Natural killer cell (primary cell): ENCODE results near the gene CACNA1C. TPM values are rescaled to one million over a fixed set of nuclear protein-coding genes. Genes with fewer than 3 reads are reported as not detected.

ENCODE experiments used
- ATAC-seq, 3 donors: fragments of 150-1000 bp in 2 of 3; fragments of 200-7000 bp in 1 of 3; cut with Tn5 transposase; 1 replicate in 1 of 3; 2 replicates in 2 of 3; pipeline ENCODE4 v1.10.0; 2021; ENCODE audit warnings: mild to moderate bottlenecking in 2 of 3, moderate library complexity in 2 of 3
- DNase-seq, 2 donors: peaks; one replicate each; pipeline versions ENCODE4 v3.0.0 to v3.0.0-alpha.2; 2013 to 2021; ENCODE audit warnings: mixed read lengths in 1 of 2
- H3K27ac ChIP-seq: one replicate; pipeline ENCODE4 v1.5.1; 2013; ENCODE audit warnings: mild to moderate bottlenecking, low read length
- H3K27me3 ChIP-seq: one replicate; pipeline ENCODE4 v1.6.1; 2013; ENCODE audit warnings: low read length; ENCODE audit not compliant: control insufficient read depth, insufficient read depth
- H3K36me3 ChIP-seq: one replicate; pipeline ENCODE4 v1.6.1; 2013; ENCODE audit warnings: low read length; ENCODE audit not compliant: control insufficient read depth, insufficient read depth
- H3K4me1 ChIP-seq: one replicate; pipeline ENCODE4 v1.6.1; 2013; ENCODE audit warnings: low read length; ENCODE audit not compliant: control insufficient read depth, insufficient read depth
- H3K4me3 ChIP-seq: one replicate; pipeline ENCODE4 v1.5.1; 2013; ENCODE audit warnings: low read length
- H3K9me3 ChIP-seq: one replicate; pipeline ENCODE4 v1.6.1; 2013; ENCODE audit warnings: low read length; ENCODE audit not compliant: control insufficient read depth, insufficient read depth
- H3K27ac Mint-ChIP-seq, 2 donors: one replicate each; pipeline ENCODE4 v1.8.0; 2022; ENCODE audit warnings: mild to moderate bottlenecking in 2 of 2, mixed read lengths in 2 of 2, moderate library complexity in 1 of 2
- H3K27me3 Mint-ChIP-seq, 2 donors: one replicate each; pipeline ENCODE4 v1.8.0; 2022; ENCODE audit warnings: low read depth in 2 of 2, mixed read lengths in 2 of 2
- H3K36me3 Mint-ChIP-seq: one replicate; pipeline ENCODE4 v1.8.0; 2022; ENCODE audit warnings: mixed read lengths
- H3K4me1 Mint-ChIP-seq, 2 donors: one replicate each; pipeline ENCODE4 v1.8.0; 2022; ENCODE audit warnings: mixed read lengths in 2 of 2
- H3K4me3 Mint-ChIP-seq: one replicate; pipeline ENCODE4 v1.8.0; 2022; ENCODE audit warnings: mild to moderate bottlenecking, moderate library complexity, mixed read lengths
- H3K9me3 Mint-ChIP-seq, 2 donors: one replicate each; pipeline ENCODE4 v1.8.0; 2022; ENCODE audit warnings: mixed read lengths in 2 of 2
- CTCF ChIP-seq: fragments of 200-600 bp; IDR thresholded peaks from one replicate; pipeline ENCODE4 v1.8.0; 2022; ENCODE audit warnings: antibody characterized with exemption
- WGBS: methylation state at CpG from one replicate; pipeline ENCODE4 v1.1.7; 2013; ENCODE audit warnings: missing lambda C conversion rate; ENCODE audit not compliant: insufficient coverage; 5-methylcytosine and 5-hydroxymethylcytosine counted together
- intact Hi-C: fragments of 100-400 bp; cut with micrococcal nuclease; formaldehyde crosslinking; loops from one replicate; pipeline ENCODE4 v1.14.2; 2022
- total RNA-seq, 4 donors: library from RNA; stranded (reverse); fragments of 120-200 nt in 1 of 4; gene quantifications; one replicate each; pipeline versions ENCODE4 v1.2.3 to v1.2.4, GENCODE V29; 2013 to 2022

Gene CACNA1C
- total RNA-seq, 3 donors from 2014 or later (not counting 1 experiment from before 2014, with no cell fraction given), result 0.07 to 0.35 (median 0.08) TPM

- H3K4me3 Mint-ChIP-seq, result no peak overlapping the region
Measured at GRCh38 chr12:2074792-2075191, 22.0 kb downstream of the CACNA1C start.

GRCh38 chr12:2075508-2076195 lies 22.9 kb downstream of the CACNA1C start:
- Histone ChIP-seq H3K27ac (no peak overlapping the region), H3K27me3 (no peaks in the 10 kb centered on the region), H3K4me3 (no peak overlapping the region), H3K36me3 (no peaks in the 10 kb centered on the region), H3K4me1 (no peaks in the 10 kb centered on the region), H3K9me3 (no peaks in the 10 kb centered on the region)
- peaks cover 5 to 8% of the 10 kb centered on the region in 2 donors for H3K27me3 Mint-ChIP-seq
- DNase-seq (no peak), ATAC-seq (no peak)
- H3K36me3 Mint-ChIP-seq, result peaks cover 10% of the 10 kb centered on the region
- TF ChIP-seq CTCF, result no peak
- no peak overlapping the region for H3K4me3 Mint-ChIP-seq
- peaks cover 0 to 4% of the 10 kb centered on the region in 2 donors for H3K4me1 Mint-ChIP-seq
- 90% methylated on average over 9 of the region's 9 CpGs for WGBS
- no peak overlapping the region for H3K27ac Mint-ChIP-seq
- peaks cover 2 to 7% of the 10 kb centered on the region in 2 donors for H3K9me3 Mint-ChIP-seq
- intact Hi-C loops, result no loop called here

More at GRCh38 chr12:2074792-2075191, 22.0 kb downstream of the CACNA1C start:
- no peaks in the 10 kb centered on the region for H3K27me3 ChIP-seq
- peaks cover 3% of the 10 kb centered on the region for H3K9me3 ChIP-seq
- peaks cover 5 to 8% of the 10 kb centered on the region in 2 donors for H3K27me3 Mint-ChIP-seq
- no peak overlapping the region for H3K27ac Mint-ChIP-seq
- no peak overlapping the region for H3K4me3 ChIP-seq
- peaks cover 0 to 4% of the 10 kb centered on the region in 2 donors for H3K4me1 Mint-ChIP-seq
- no peak for TF ChIP-seq CTCF
- peaks cover 10% of the 10 kb centered on the region for H3K36me3 Mint-ChIP-seq
- H3K9me3 Mint-ChIP-seq, result peaks cover 2 to 7% of the 10 kb centered on the region in 2 donors
- no peak overlapping the region for H3K27ac ChIP-seq
- intact Hi-C loops, result no loop called here
- DNase-seq (no peak), ATAC-seq (no peak)
- H3K36me3 ChIP-seq, result no peaks in the 10 kb centered on the region
- 95% methylated on average over 2 of the region's 4 CpGs for WGBS
- no peaks in the 10 kb centered on the region for H3K4me1 ChIP-seq

GRCh38 chr12:2076196-2076570 lies 23.4 kb downstream of the CACNA1C start:
- H3K9me3 ChIP-seq, result no peaks in the 10 kb centered on the region
- no peak overlapping the region for H3K4me3 ChIP-seq
- intact Hi-C loops, result no loop called here
- H3K27me3 ChIP-seq, result no peaks in the 10 kb centered on the region
- no peak for DNase-seq
- H3K4me1 ChIP-seq, result no peaks in the 10 kb centered on the region
- Mint-ChIP-seq H3K27ac (no peak overlapping the region), H3K9me3 (peaks cover under 1 to 5% of the 10 kb centered on the region in 2 donors), H3K36me3 (peaks cover 7% of the 10 kb centered on the region), H3K4me3 (no peak overlapping the region), H3K4me1 (peaks cover 0 to 2% of the 10 kb centered on the region in 2 donors), H3K27me3 (peaks cover 5 to 8% of the 10 kb centered on the region in 2 donors)
- WGBS, result 83% methylated on average over 9 of the region's 9 CpGs
- TF ChIP-seq CTCF, result no peak
- no peaks in the 10 kb centered on the region for H3K36me3 ChIP-seq
- ATAC-seq, result no peak
- H3K27ac ChIP-seq, result no peak overlapping the region

- H3K4me3 Mint-ChIP-seq, result no peak overlapping the region
- H3K4me1 Mint-ChIP-seq, result no peaks in the 10 kb centered on the region
- Histone ChIP-seq H3K27me3 (no peaks in the 10 kb centered on the region), H3K4me1 (no peaks in the 10 kb centered on the region), H3K27ac (no peak overlapping the region), H3K4me3 (no peak overlapping the region), H3K9me3 (no peaks in the 10 kb centered on the region), H3K36me3 (no peaks in the 10 kb centered on the region)
- DNase-seq, result no peak
- intact Hi-C loops, result no loop called here
- 85% methylated on average over 10 of the region's 10 CpGs for WGBS
- peaks cover 3 to 5% of the 10 kb centered on the region in 2 donors for H3K27me3 Mint-ChIP-seq
- peaks cover 2% of the 10 kb centered on the region for H3K36me3 Mint-ChIP-seq
- TF ChIP-seq CTCF, result no peak
- H3K27ac Mint-ChIP-seq, result no peak overlapping the region
- H3K9me3 Mint-ChIP-seq, result no peaks in the 10 kb centered on the region
- ATAC-seq, result no peak
Measured at GRCh38 chr12:2076728-2077127, 23.9 kb downstream of the CACNA1C start.
